SK-N-MC (cell line): ENCODE data around the gene ANGPTL3.

ENCODE experiments used
- EZH2 ChIP-seq: fragments of 200-600 bp; sonication (generic); IDR thresholded peaks from one replicate; pipeline ENCODE4 v1.6.1; 2017; ENCODE audit warnings: antibody characterized with exemption
- FOXP2 ChIP-seq: optimal IDR thresholded peaks from 2 replicates; pipeline ENCODE3; 2011; ENCODE audit warnings: mild to moderate bottlenecking, moderate library complexity; ENCODE audit not compliant: insufficient read depth; ENCODE audit errors: extremely low read length, control extremely low read depth
- POLR2AphosphoS5 ChIP-seq: IDR thresholded peaks from 2 replicates; pipeline ENCODE4 v1.6.1; 2012; ENCODE audit warnings: mild to moderate bottlenecking, low read depth, low read length, borderline replicate concordance

DNA sequence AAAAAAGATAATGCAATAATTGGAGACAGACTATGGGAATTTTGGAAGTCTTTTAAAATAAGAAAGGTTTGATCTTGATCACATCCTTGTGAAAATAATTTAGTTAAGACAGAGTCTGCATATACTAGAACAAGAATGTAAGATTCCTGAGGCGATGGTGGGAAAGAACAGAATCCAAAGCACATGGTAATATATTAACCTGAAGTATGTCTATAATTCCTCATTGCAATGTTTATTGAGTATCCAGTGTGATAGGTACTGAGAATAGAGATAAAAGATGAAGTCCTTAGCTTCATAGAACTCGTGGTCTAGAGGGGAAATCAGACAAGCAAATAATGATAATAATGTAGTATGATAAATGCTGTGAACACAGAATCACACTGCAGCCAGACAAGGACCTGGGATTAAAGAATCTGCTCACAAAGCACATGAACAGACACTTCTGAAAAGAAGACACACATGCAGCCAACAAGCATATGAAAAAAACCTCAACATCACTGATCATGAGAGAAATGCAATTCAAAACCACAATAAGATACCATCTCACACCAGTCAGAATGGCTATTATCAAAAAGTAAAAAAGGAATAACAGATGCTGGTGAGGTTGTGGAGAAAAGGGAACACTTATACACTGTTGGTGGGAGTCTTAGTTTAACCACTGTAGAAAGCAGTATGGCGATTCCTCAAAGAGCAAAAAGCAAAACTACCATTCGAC is 6.9 kb upstream of the ANGPTL3 start:
- no peak for TF ChIP-seq POLR2AphosphoS5
- TF ChIP-seq EZH2, result no peak
- TF ChIP-seq FOXP2, result no peak
